Fibroblast of the aortic adventitia (primary cell): ENCODE measurements around the gene MED17. TPM values are rescaled to one million over a fixed set of nuclear protein-coding genes. Genes with fewer than 3 reads are reported as not detected.

Experiments used
- DNase-seq: peaks from one replicate; pipeline ENCODE4 v3.0.0-alpha.2; 2010; ENCODE audit warnings: low read depth
- H3K4me3 ChIP-seq: 2 replicates; pipeline ENCODE4 v1.5.1; 2011; ENCODE audit warnings: low read depth, mild to moderate bottlenecking, control low read depth, low read length, moderate library complexity
- total RNA-seq: library from RNA; depleted of rRNA; stranded (reverse); fragments of >200 nt; gene quantifications from 2 replicates; pipeline ENCODE4 v1.2.3, GENCODE V29; 2012; ENCODE audit warnings: low replicate concordance
- TF ChIP-seq, protein P1 (sequence below): IDR thresholded peaks from 2 replicates; pipeline ENCODE4 v1.5.1; 2011; ENCODE audit warnings: mild to moderate bottlenecking, low read length, control low read depth, inconsistent platforms; ENCODE audit not compliant: insufficient read depth

The MED17 gene
- total RNA-seq, 1 donor: 30.3 TPM

DNA sequence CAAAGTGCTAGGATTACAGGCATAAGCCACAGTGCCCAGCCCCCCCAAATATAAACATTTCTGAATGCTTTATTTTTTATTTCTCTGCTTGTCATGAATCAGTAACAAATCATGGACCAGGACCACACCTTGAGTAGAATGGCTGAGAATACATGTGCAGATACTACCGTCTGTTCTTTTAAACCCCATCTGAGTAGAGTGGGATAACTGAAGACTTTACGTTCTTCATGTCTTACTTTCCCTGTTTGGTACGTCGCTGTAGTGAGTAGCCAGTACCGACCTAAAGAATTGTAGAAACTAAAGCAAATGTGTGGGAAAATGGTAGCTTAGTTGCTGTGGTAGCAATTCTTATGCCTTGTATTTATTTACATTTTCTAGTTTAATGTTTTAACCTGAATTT, 29.9 kb downstream of the MED17 start:
- no peak overlapping the region for H3K4me3 ChIP-seq
- DNase-seq: no peak
- TF ChIP-seq, protein P1, sequence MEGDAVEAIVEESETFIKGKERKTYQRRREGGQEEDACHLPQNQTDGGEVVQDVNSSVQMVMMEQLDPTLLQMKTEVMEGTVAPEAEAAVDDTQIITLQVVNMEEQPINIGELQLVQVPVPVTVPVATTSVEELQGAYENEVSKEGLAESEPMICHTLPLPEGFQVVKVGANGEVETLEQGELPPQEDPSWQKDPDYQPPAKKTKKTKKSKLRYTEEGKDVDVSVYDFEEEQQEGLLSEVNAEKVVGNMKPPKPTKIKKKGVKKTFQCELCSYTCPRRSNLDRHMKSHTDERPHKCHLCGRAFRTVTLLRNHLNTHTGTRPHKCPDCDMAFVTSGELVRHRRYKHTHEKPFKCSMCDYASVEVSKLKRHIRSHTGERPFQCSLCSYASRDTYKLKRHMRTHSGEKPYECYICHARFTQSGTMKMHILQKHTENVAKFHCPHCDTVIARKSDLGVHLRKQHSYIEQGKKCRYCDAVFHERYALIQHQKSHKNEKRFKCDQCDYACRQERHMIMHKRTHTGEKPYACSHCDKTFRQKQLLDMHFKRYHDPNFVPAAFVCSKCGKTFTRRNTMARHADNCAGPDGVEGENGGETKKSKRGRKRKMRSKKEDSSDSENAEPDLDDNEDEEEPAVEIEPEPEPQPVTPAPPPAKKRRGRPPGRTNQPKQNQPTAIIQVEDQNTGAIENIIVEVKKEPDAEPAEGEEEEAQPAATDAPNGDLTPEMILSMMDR: no peak

DNA sequence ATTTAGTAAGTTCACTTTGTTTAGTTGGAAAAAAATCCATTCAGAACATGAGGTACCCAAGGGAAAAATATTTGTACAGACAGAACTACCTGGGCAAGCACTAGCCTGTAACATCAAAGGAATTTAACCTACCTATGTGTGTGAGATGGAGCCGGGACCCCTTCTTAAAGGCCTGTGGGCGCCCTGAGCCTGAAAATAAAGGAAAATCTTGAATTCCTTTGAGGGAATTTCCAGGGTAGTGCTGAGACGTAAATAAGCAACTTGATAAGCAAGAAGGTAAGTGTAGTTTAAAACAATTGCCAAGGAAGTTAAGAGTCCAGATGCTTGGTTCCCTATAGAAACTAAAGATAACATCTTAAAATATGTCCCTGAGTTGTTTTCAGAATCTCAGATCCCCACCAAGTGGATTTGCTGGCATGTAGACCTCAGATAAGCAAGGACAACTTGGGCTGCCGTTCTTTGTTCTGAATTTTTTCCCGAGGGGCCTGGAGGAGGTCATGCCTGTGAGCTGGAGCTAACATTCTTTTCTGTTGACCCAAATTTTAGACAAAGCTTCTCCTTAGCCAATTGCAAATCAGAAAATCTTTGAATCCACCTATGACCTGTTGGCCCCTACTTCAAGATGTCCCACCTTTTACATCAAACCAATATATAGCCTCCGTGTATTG, 31.0 kb downstream of the MED17 start:
- peak; percentile 15 for DNase-seq
- TF ChIP-seq, protein P1: no peak
- H3K4me3 ChIP-seq: no peak overlapping the region

DNA sequence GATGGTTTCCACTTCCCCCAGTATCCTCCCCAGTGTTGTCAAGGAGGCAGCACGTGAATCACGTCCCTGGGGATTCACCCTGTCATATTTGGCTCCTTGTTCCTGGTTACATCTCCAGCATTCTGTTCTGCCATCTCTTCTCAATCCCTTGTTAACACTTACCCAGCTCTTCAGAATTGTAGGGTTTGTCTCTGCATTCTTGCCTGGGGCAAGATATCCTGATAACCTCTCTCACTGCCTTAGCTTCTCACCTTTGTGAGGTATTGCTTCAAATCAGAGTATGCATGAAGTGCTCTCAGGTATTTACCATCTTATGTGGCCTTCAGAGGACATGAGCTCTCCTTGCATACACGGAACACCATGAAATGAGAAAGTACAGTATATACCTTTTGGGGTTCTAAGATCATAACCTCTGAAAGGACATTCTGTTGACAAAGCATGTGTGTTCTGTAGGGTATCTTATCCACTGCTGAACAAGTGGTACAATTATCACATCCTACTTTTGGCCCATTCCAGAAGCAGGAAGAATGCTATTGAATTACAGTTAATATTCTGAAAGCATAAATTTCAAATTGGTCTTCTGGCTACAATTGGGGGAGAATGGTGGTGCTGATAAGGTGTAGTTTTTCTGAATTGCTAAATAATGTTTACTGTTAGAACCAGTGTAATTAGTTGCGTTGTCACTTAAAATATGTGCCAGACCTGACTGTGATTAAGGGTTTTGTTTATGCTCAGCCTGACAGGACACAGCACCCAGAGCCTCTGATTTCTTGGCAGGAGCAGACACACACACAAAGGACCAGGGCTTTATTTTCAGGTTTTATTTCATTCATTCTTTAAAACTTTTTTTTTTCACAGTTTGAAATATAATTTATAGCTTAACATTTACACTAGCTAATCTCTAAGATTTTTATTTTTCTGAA, 33.6 kb downstream of the MED17 start:
- TF ChIP-seq, protein P1: no peak
- DNase-seq: no peak
- no peak overlapping the region for H3K4me3 ChIP-seq

DNA sequence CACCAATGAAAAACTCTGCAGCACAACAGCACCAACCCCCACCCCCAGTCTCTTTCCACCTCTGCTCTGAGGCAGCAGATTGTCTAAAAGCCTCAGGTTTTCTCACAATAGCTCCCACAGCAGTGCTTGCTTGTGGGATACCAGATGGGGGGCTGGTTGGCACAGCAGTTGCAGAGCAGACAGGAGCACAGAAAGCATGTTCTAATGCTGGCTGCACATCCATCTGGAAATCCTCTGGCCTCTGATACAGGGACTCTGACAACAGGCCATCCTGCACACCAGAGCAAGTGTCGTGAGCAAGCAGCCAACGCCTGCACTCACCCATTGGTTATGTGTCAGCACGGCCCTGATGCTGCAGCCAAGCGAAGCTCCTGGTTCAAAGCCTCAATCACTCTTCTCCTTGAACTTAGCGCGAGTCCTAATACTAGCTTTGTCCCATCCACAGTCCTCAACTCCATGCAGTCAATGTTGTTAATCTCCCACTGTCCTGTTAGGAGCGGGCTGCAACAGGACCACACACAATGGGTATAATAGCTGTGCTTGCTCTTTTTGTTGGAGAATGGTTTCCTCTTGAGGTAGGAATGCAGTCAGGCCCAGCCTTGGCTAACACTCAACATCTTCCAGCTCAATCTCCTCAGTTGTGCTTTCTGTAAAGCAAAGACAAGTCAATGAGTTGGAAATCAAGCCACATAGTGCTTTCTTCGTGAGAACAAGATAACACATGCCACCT, 36.0 kb downstream of the MED17 start:
- DNase-seq: no peak
- TF ChIP-seq, protein P1: no peak
- no peak overlapping the region for H3K4me3 ChIP-seq

DNA sequence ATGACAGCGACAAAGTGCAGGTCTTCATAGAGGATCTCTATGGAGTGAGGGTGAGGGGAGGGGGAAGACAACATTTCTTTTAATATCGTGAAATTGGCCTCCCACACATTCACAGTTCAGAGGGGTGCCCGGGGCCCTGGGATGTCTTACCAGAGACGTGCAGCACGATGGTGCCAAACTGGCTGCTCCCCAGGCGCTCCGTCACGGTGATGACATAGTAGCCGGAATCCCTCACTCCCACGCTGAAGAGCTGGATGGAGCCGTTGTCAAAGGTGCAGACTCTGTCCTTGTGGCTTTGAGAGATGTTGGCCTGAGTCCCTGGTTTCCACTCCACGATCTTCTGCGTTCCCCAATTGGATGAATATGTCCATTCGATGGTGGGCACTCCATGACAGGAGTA, 36.8 kb downstream of the MED17 start:
- no peak overlapping the region for H3K4me3 ChIP-seq
- no peak for DNase-seq
- TF ChIP-seq, protein P1: no peak

DNA sequence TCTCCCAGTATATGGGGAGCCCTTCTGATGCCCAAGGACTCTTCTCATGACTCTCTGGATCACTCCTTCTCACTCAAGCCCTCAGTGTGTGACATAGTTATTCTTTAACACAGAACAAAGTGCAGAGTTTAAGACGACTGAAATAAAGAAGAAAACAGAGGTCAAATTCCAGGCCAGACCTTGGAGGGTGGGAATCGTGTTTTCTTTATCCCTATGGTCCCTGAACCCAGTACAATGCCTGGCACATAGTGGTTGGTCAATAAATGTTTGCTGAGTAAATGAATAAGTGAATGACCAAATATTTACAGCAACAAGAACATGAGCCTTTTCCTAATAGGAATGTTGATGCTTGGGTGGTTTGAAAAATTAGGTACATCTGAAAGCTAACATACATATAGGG, 37.5 kb downstream of the MED17 start:
- no peak overlapping the region for H3K4me3 ChIP-seq
- TF ChIP-seq, protein P1: no peak
- DNase-seq: no peak
